Peyer's patch (tissue), 4 donors: ENCODE results near the gene CFDP1. TPM values are rescaled to one million over a fixed set of nuclear protein-coding genes. Genes with fewer than 3 reads are reported as not detected.

ENCODE experiments used
- DNase-seq, 3 donors: peaks; one replicate each; pipeline ENCODE4 v3.0.0-alpha.2; 2017 to 2019
- H3K27ac ChIP-seq, 4 donors: fragments of 200-600 bp; sonication (generic); one replicate each; pipeline ENCODE4 v1.5.1; 2016 to 2019
- H3K27me3 ChIP-seq, 2 donors: fragments of 200-600 bp; sonication (generic); one replicate each; pipeline ENCODE4 v1.5.1; 2019
- H3K36me3 ChIP-seq, 3 donors: fragments of 200-600 bp; sonication (generic); one replicate each; pipeline ENCODE4 v1.5.1; 2016 to 2019
- H3K4me1 ChIP-seq, 4 donors: fragments of 200-600 bp; sonication (generic); one replicate each; pipeline ENCODE4 v1.5.1; 2016 to 2019
- H3K4me3 ChIP-seq, 4 donors: fragments of 200-600 bp; sonication (generic); 1 replicate in 3 of 4; 2 replicates in 1 of 4; pipeline ENCODE4 v1.5.1; 2016 to 2019; ENCODE audit warnings: mild to moderate bottlenecking in 1 of 4
- H3K9me3 ChIP-seq, 4 donors: fragments of 200-600 bp; sonication (generic); one replicate each; pipeline ENCODE4 v1.5.1; 2016 to 2019; ENCODE audit warnings: mild to moderate bottlenecking in 1 of 4
- POLR2A ChIP-seq, 2 donors: fragments of 450-650 bp; IDR thresholded peaks; one replicate each; pipeline ENCODE4 v1.5.1; 2017; ENCODE audit warnings: antibody characterized with exemption in 2 of 2, mild to moderate bottlenecking in 2 of 2, moderate library complexity in 2 of 2
- total RNA-seq, 4 donors: library from RNA; depleted of rRNA; stranded (reverse); fragments of >200 nt; gene quantifications; one replicate each; pipeline ENCODE4 v1.1.0, GENCODE V29; 2016
- TF ChIP-seq, protein P1 (sequence below), 6 experiments: fragments of 450-650 bp in 4 of 6; fragments of 200-600 bp in 2 of 6; sonication (generic) in 1 of 6; IDR thresholded peaks; one replicate each; pipeline ENCODE4 v1.5.1; 2017 to 2019; ENCODE audit warnings: antibody characterized with exemption in 6 of 6, mild to moderate bottlenecking in 3 of 6, moderate library complexity in 1 of 6

CFDP1 gene
- total RNA-seq, 4 donors from 2014 or later, result 125 to 205 (median 156) TPM

DNA sequence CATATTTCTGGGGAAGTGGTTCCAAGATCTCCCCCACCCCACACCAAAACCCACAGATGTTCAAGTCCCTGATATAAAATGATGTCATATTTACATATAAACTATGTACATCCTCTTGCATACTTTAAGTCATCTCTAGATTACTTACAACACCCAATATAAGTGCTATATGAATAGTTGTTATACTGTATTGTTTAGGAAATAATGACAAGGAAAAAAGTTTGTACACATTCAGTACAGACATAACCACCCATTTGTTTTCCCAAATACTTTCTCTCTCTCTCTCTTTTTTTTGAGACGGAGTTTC lies 11.5 kb downstream of the CFDP1 start:
- DNase-seq, result no peak
- no peaks in the 10 kb centered on the region for H3K27me3 ChIP-seq
- no peak for TF ChIP-seq POLR2A (IDR thresholded peaks at IDR 0.05)
- TF ChIP-seq, protein P1, sequence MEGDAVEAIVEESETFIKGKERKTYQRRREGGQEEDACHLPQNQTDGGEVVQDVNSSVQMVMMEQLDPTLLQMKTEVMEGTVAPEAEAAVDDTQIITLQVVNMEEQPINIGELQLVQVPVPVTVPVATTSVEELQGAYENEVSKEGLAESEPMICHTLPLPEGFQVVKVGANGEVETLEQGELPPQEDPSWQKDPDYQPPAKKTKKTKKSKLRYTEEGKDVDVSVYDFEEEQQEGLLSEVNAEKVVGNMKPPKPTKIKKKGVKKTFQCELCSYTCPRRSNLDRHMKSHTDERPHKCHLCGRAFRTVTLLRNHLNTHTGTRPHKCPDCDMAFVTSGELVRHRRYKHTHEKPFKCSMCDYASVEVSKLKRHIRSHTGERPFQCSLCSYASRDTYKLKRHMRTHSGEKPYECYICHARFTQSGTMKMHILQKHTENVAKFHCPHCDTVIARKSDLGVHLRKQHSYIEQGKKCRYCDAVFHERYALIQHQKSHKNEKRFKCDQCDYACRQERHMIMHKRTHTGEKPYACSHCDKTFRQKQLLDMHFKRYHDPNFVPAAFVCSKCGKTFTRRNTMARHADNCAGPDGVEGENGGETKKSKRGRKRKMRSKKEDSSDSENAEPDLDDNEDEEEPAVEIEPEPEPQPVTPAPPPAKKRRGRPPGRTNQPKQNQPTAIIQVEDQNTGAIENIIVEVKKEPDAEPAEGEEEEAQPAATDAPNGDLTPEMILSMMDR (IDR thresholded peaks at IDR 0.05), result no peak
- H3K4me1 ChIP-seq, result peaks cover 0 to 12% (median 0%) of the 10 kb centered on the region in 4 donors
- no peak overlapping the region for H3K4me3 ChIP-seq
- H3K36me3 ChIP-seq, result no peaks in the 10 kb centered on the region
- H3K27ac ChIP-seq, result no peak overlapping the region
- no peaks in the 10 kb centered on the region for H3K9me3 ChIP-seq

DNA sequence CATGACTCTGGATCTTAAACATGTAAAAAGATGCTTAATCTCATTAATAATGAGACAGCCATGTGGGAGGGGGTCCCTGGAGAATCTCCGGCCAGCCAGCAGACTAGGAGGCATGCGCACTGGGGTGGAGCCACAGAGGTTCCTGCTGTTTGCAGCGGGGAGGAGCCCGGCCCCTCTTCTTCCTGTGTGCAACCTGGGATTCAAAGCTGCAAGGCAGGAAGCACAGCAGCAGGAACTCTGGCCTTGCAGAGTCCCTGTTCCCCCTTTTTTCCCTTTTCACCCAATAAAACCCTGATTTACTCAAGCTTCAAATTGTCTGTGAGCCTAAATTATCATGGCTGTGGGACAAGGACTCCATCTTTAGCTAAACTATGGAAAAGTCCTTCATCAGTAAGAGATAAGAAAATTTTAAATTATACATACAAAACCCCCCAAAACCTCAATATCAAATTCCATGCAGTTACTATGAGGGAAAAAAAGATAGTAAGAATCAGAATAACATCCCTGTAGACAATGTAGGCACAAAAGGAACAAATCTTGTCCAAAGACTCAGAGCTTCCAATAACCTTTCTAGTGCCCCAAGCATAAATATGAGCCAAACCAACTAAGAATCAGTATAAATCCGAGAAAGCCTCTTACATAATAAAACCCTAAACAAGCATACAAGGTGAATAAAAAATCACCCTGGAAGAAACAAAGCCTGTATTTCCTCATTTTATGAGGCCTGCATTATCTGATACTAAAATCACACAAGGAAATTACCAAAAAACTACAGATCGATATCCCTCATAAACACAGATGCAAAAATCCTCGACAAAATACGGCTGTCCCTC lies 12.1 kb downstream of the CFDP1 start:
- Histone ChIP-seq H3K9me3 (no peaks in the 10 kb centered on the region), H3K27ac (no peak overlapping the region), H3K4me3 (peak overlapping the region in 2 of 4 donors; percentile 7 to 14), H3K4me1 (peaks cover 0 to 12% (median 0%) of the 10 kb centered on the region in 4 donors), H3K36me3 (no peaks in the 10 kb centered on the region), H3K27me3 (no peaks in the 10 kb centered on the region)
- TF ChIP-seq, protein P1 (IDR thresholded peaks at IDR 0.05), result no peak
- no peak for TF ChIP-seq POLR2A (IDR thresholded peaks at IDR 0.05)
- DNase-seq, result peak; percentile 43 to 82 (median 78)

DNA sequence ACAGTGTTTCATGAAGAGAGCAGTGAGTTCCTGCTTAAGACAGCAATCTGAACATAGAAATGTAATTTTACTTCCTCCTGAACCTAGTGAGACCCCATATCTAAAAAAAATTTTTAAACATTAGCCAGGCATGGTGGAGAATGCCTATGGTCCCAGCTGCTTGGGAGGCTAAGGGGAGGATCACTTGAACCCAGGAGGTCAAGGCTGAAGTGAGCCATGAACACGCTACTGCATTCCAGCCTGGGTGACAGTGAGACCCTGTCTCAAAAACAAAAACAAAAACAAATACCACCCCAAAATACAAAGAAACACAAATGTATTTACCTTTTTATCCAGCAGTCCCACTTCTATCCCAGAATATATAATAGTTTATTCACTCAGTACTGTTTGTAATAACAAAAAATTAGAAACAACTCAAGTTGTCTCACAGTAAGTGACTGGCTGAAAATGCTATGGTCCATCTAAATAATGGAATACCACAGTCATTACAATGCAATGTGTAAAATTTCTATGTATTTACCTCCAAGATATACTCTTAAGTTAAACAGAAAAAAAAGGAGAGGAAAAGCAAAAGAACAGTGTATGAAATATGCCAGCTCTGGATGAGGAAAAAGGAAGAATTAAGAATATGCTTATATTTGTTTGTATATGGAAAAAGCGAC lies 16.3 kb downstream of the CFDP1 start:
- Histone ChIP-seq H3K27ac (no peak overlapping the region), H3K4me3 (no peak overlapping the region), H3K36me3 (peaks cover 0 to 12% (median 0%) of the 10 kb centered on the region in 3 donors), H3K4me1 (peaks cover 0 to 17% (median 0%) of the 10 kb centered on the region in 4 donors), H3K9me3 (no peaks in the 10 kb centered on the region), H3K27me3 (no peaks in the 10 kb centered on the region)
- TF ChIP-seq POLR2A (IDR thresholded peaks at IDR 0.05), result no peak
- TF ChIP-seq, protein P1 (IDR thresholded peaks at IDR 0.05), result no peak
- no peak for DNase-seq

DNA sequence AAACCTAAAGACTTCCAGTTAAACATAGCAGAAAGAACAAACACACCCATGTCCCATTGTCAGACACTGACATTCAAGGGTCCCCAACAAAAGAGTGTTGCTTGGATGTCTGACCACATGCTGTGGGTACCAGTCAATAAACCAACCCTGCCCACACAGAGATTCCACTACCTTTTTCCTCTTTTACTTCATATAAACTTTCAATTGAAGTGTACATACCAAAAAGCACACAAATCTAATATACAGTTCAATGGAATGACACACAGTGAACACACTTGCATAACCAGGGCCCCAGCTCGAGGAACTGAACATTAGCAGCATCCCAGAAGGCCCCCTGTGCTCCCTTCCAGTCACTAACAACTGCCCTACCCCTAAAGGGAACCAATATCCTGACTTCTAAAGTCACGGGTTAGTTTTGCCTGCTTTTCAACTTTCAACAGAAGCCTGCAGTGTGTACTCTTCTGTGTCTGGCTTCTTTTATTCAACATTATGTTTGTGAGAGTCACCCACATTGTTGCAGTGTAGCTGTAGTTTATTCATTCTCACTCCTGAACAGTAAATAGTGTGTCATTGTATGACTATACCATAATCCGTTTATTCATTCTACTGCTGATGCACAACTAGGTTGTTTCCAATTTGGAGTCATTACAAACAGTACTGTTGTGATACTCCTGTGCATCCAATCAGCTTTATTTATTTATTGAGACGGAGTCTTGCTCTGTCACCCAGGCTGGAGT lies 18.0 kb downstream of the CFDP1 start:
- Histone ChIP-seq H3K36me3 (peaks cover 0 to 26% (median 0%) of the 10 kb centered on the region in 3 donors), H3K9me3 (no peaks in the 10 kb centered on the region), H3K27ac (no peak overlapping the region), H3K4me1 (peaks cover 0 to 5% (median 0%) of the 10 kb centered on the region in 4 donors), H3K27me3 (no peaks in the 10 kb centered on the region), H3K4me3 (no peak overlapping the region)
- DNase-seq, result no peak
- TF ChIP-seq, protein P1 (IDR thresholded peaks at IDR 0.05), result no peak
- TF ChIP-seq POLR2A (IDR thresholded peaks at IDR 0.05), result no peak

DNA sequence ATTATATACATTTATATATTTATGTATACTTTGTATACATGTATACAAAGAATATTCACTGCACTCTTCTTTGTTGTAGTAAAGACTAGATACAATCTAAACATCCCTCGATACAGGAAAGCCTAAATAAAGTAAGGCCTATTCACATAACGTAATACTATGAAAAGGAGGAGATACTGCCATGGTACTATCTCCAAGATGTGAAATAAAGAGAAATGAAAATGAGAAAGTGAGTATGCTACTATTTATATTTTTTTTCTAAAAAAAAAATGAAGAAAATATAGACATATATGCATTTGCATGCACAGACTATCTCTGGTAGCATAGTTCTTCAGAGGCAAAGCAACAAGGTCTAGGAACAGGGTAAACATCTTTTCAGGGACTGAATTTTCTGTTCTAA lies 19.4 kb downstream of the CFDP1 start:
- no peaks in the 10 kb centered on the region for H3K9me3 ChIP-seq
- no peak for TF ChIP-seq POLR2A (IDR thresholded peaks at IDR 0.05)
- TF ChIP-seq, protein P1 (IDR thresholded peaks at IDR 0.05), result no peak
- H3K27ac ChIP-seq, result no peak overlapping the region
- H3K4me1 ChIP-seq, result peaks cover 0 to 5% (median 0%) of the 10 kb centered on the region in 4 donors
- H3K27me3 ChIP-seq, result no peaks in the 10 kb centered on the region
- DNase-seq, result no peak
- peaks cover 0 to 38% (median 0%) of the 10 kb centered on the region in 3 donors for H3K36me3 ChIP-seq
- no peak overlapping the region for H3K4me3 ChIP-seq
